GM12878 (cell line): ENCODE data around the gene ATXN7L1. TPM values are rescaled to one million over a fixed set of nuclear protein-coding genes. Genes with fewer than 3 reads are reported as not detected.

Experiments
- ATAC-seq: fragments of 200-7000 bp; cut with Tn5 transposase; 3 replicates; pipeline ENCODE4 v1.9.1; 2020; ENCODE audit warnings: mild to moderate bottlenecking, moderate library complexity
- BruUV-seq: library from RNA; stranded (reverse); fragments of 400-500 nt; replicated peaks from 2 replicates; lab custom pipeline; 2021; lab: Mats Ljungman, UMichigan
- CTCF ChIA-PET: fragments of 300-600 bp; sonication (Branson Sonifier 250); formaldehyde crosslinking; extraction: SDS; loops from one replicate; lab custom pipeline; 2021; ENCODE audit warnings: inconsistent platforms; lab: Yijun Ruan, JAX
- POLR2A ChIA-PET: fragments of 350-600 bp; formaldehyde crosslinking; extraction: SDS; loops from one replicate; lab custom pipeline; 2021; ENCODE audit warnings: inconsistent platforms; lab: Charles Lee
- RAD21 ChIA-PET: fragments of 300-600 bp; sonication (Branson Sonifier 250); formaldehyde crosslinking; loops from one replicate; lab custom pipeline; 2023; ENCODE audit warnings: antibody characterized with exemption; ENCODE audit not compliant: unreplicated experiment; lab: Charles Lee
- SMC1A ChIA-PET: fragments of 300-600 bp; sonication (Branson Sonifier 250); formaldehyde crosslinking; loops from one replicate; lab custom pipeline; 2023; ENCODE audit not compliant: unreplicated experiment, uncharacterized antibody; lab: Charles Lee
- DNase-seq: peaks from one replicate; pipeline ENCODE4 v3.0.0-alpha.2; 2011; ENCODE audit warnings: low read depth, low spot score
- FAIRE-seq: peaks from 3 replicates; lab custom pipeline; 2011; peaks lifted over from hg19 to GRCh38; lab: Jason Lieb, UNC
- H2AFZ ChIP-seq: 2 replicates; pipeline ENCODE4 v1.6.0; 2011; ENCODE audit warnings: low read depth, low read length, control low read depth; ENCODE audit not compliant: control insufficient read depth
- H3K27ac ChIP-seq: 2 replicates; pipeline ENCODE4 v1.5.1; 2011; ENCODE audit warnings: control low read depth; ENCODE audit not compliant: control insufficient read depth, insufficient read depth
- H3K27me3 ChIP-seq, 2 experiments: replicated peaks in 1 of 2; 2 replicates each; pipeline versions ENCODE4 v1.6.0 to v1.6.1; 2011; ENCODE audit warnings: low read length in 1 of 2; ENCODE audit not compliant: control insufficient read depth in 2 of 2, insufficient read depth in 2 of 2
- H3K36me3 ChIP-seq, 2 experiments: 2 replicates each; pipeline ENCODE4 v1.5.1; 2011; ENCODE audit warnings: low read length in 1 of 2; ENCODE audit not compliant: control insufficient read depth in 2 of 2, insufficient read depth in 2 of 2
- H3K4me1 ChIP-seq: 2 replicates; pipeline ENCODE4 v1.6.1; 2011; ENCODE audit warnings: mild to moderate bottlenecking, low read length, moderate library complexity, mixed read lengths; ENCODE audit not compliant: control insufficient read depth, insufficient read depth
- H3K4me2 ChIP-seq: 2 replicates; pipeline ENCODE4 v1.6.0; 2011; ENCODE audit warnings: control low read depth; ENCODE audit not compliant: control insufficient read depth, insufficient read depth
- H3K4me3 ChIP-seq: fragments of 200-600 bp; sonication (generic); 2 replicates; pipeline ENCODE4 v1.5.1; 2016
- H3K79me2 ChIP-seq: 2 replicates; pipeline ENCODE4 v1.6.0; 2011; ENCODE audit warnings: low read length; ENCODE audit not compliant: control insufficient read depth, insufficient read depth
- H3K9ac ChIP-seq: 2 replicates; pipeline ENCODE4 v1.8.0; 2011; ENCODE audit warnings: low read length, control low read depth, mixed read lengths; ENCODE audit not compliant: control insufficient read depth, insufficient read depth
- H3K9me3 ChIP-seq: replicated peaks from 3 replicates; pipeline ENCODE4 v1.5.1; 2011; ENCODE audit warnings: mild to moderate bottlenecking, low read length; ENCODE audit not compliant: control insufficient read depth, insufficient read depth
- H4K20me1 ChIP-seq: 2 replicates; pipeline ENCODE4 v1.6.0; 2011; ENCODE audit not compliant: control insufficient read depth, insufficient read depth
- ASH2L ChIP-seq: fragments of 300-600, 200-600 bp; sonication (generic); IDR thresholded peaks from 2 replicates; pipeline ENCODE4 v1.6.1; 2017; ENCODE audit warnings: low read depth, mild to moderate bottlenecking, borderline replicate concordance
- BHLHE40 ChIP-seq, 2 experiments: fragments of 450-650 bp in 1 of 2; IDR thresholded peaks; 2 replicates each; pipeline ENCODE4 v1.6.1; 2011 to 2017; ENCODE audit warnings: low read depth in 2 of 2, borderline replicate concordance in 1 of 2, improper control_type of control experiment in 1 of 2, low read length in 1 of 2, mild to moderate bottlenecking in 1 of 2
- CBX5 ChIP-seq: sonication (generic); IDR thresholded peaks from 2 replicates; pipeline ENCODE4 v1.6.1; 2016; ENCODE audit warnings: low read depth, moderate library complexity, mild to moderate bottlenecking, inconsistent platforms
- FOXK2 ChIP-seq: fragments of 450-650 bp; IDR thresholded peaks from 2 replicates; pipeline ENCODE4 v1.6.1; 2017; ENCODE audit warnings: mild to moderate bottlenecking, moderate library complexity
- GABPA ChIP-seq: IDR thresholded peaks from 2 replicates; pipeline ENCODE4 v1.6.1; 2014; ENCODE audit warnings: antibody characterized with exemption, low read depth, mild to moderate bottlenecking, inconsistent platforms
- NBN ChIP-seq: fragments of 450-650 bp; IDR thresholded peaks from 2 replicates; pipeline ENCODE4 v1.6.1; 2016
- NFXL1 ChIP-seq: fragments of 450-650 bp; IDR thresholded peaks from 2 replicates; pipeline ENCODE4 v1.6.1; 2017; ENCODE audit warnings: antibody characterized with exemption, mild to moderate bottlenecking, borderline replicate concordance
- NFYB ChIP-seq: IDR thresholded peaks from 2 replicates; pipeline ENCODE4 v1.6.1; 2011; ENCODE audit warnings: low read depth, mild to moderate bottlenecking, low read length, improper control_type of control experiment, moderate library complexity; ENCODE audit not compliant: insufficient read depth
- NR2C2 ChIP-seq: IDR thresholded peaks from 2 replicates; pipeline ENCODE4 v1.6.1; 2011; ENCODE audit warnings: borderline replicate concordance, low read depth; ENCODE audit not compliant: control insufficient read depth, insufficient read length
- SIN3A ChIP-seq: IDR thresholded peaks from 2 replicates; pipeline ENCODE4 v1.6.1; 2012; ENCODE audit warnings: low read depth, low read length, improper control_type of control experiment
- SPI1 ChIP-seq: IDR thresholded peaks from 2 replicates; pipeline ENCODE4 v1.6.1; 2011; ENCODE audit warnings: low read depth, mild to moderate bottlenecking, low read length, moderate library complexity, borderline replicate concordance; ENCODE audit not compliant: insufficient read depth
- SREBF2 ChIP-seq: IDR thresholded peaks from 2 replicates; pipeline ENCODE4 v1.6.1; 2012; ENCODE audit warnings: mild to moderate bottlenecking, low read length
- SUZ12 ChIP-seq: fragments of 200-600 bp; sonication (generic); IDR thresholded peaks from one replicate; pipeline ENCODE4 v1.6.1; 2018; ENCODE audit warnings: antibody characterized with exemption, mild to moderate bottlenecking; ENCODE audit not compliant: unreplicated experiment
- YY1 ChIP-seq: IDR thresholded peaks from 2 replicates; pipeline ENCODE4 v1.6.1; 2011; ENCODE audit warnings: low read depth, mild to moderate bottlenecking, low read length
- WGBS: methylation state at CpG from one replicate; pipeline ENCODE4 v1.1.6; 2016; ENCODE audit warnings: low lambda C conversion rate; ENCODE audit not compliant: insufficient replicate concordance, insufficient coverage; ENCODE audit errors: missing lambda C conversion rate; 5-methylcytosine and 5-hydroxymethylcytosine counted together
- in situ Hi-C: fragments of 300-500 bp; cut with MboI; formaldehyde crosslinking; loops from 9 replicates; pipeline ENCODE4 v1.14.3; 2018; ENCODE audit warnings: mixed read lengths
- intact Hi-C: fragments of 100-400 bp; cut with micrococcal nuclease; formaldehyde crosslinking; loops from one replicate; pipeline ENCODE4 v1.14.2; 2022; ENCODE audit not compliant: unreplicated experiment
- polyA plus RNA-seq, 11 experiments: library from polyadenylated mRNA; depleted of rRNA in 4 of 11; unstranded in 6 of 11; stranded (reverse) in 5 of 11; fragments of >200 nt; fragmentation: Nextera tagmentation in 4 of 11; fragmentation: Illumina TruSeq in 1 of 11; extraction: Ambion mirVana in 4 of 11; extraction: Trizol in 1 of 11; gene quantifications; 1 replicate in 1 of 11; 2 replicates in 10 of 11; pipeline versions ENCODE4 v1.2.1 to v1.2.3, GENCODE V29; 2011 to 2016; ENCODE audit warnings: inconsistent platforms in 2 of 11, missing spikeins in 2 of 11, low read depth in 1 of 11
- total RNA-seq, 4 experiments: library from RNA; depleted of rRNA in 3 of 4; stranded (reverse); fragments of >200 nt in 3 of 4; fragmentation: Illumina TruSeq in 1 of 4; extraction: Trizol in 1 of 4; gene quantifications; 2 replicates each; pipeline versions ENCODE4 v1.2.1 to v1.2.3, GENCODE V29; 2013 to 2021
- TF ChIP-seq, protein P1 (sequence below): fragments of 450-650 bp; formaldehyde crosslinking; IDR thresholded peaks from 2 replicates; pipeline ENCODE4 v1.4.0; 2020; ENCODE audit warnings: mild to moderate bottlenecking, moderate library complexity

The ATXN7L1 gene
- total and polyA plus RNA-seq, 10 of the 15 experiments (the other 5 are each of a cell fraction or from before 2014, with no cell fraction given): 0.40 to 2.9 (median 1.2) TPM

DNA sequence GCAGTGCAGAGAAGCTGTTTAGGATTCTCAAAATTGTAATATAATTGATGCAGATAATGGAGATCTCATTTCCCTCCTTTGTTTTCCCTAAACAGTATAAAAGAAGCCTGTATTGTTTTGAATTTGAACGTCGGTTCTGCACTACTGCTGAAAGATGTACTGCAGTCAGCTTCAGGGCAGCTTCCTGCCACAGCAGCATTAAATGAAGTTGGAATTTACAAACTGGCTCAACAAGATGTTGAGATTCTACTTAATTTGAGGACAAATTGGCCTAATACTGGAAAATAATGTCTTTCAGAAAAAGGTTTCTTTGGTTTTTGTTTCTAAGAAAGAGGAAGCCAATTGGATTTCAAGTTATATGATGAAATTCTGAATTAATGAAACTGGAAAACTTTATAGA is 309.4 kb downstream of the ATXN7L1 start:
- BruUV-seq: no TSS peak
- intact Hi-C loops: no loop called here
- CTCF ChIA-PET: interaction anchor here (0.6 kb wide), 2 partner anchors 22 to 973 kb away, joined by 3 to 4 read pairs; no protein-coding TSS in a partner anchor
- RAD21 ChIA-PET: no interaction called here
- H3K4me1 ChIP-seq: no peaks in the 10 kb centered on the region
- in situ Hi-C loops: no loop called here
- no peak for TF ChIP-seq CBX5
- H3K36me3 ChIP-seq: peaks cover 2 to 24% of the 10 kb centered on the region in 2 experiments; a peak in 2 of 4 replicates
- H3K4me3 ChIP-seq: no peak overlapping the region
- no peaks in the 10 kb centered on the region for H4K20me1 ChIP-seq
- ATAC-seq (no peak), DNase-seq (no peak), FAIRE-seq (no peak)
- POLR2A ChIA-PET: no interaction called here
- no peak overlapping the region for H3K4me2 ChIP-seq
- H3K9me3 ChIP-seq: no peaks in the 10 kb centered on the region
- no peak overlapping the region for H2AFZ ChIP-seq
- H3K27me3 ChIP-seq: no peaks in the 10 kb centered on the region
- no peak overlapping the region for H3K9ac ChIP-seq
- no peak overlapping the region for H3K27ac ChIP-seq
- 95% methylated on average over 2 of the region's 2 CpGs for WGBS
- H3K79me2 ChIP-seq: no peaks in the 10 kb centered on the region
- SMC1A ChIA-PET: interaction anchor here (0.6 to 1.4 kb wide), 2 partner anchors 9 to 71 kb away, joined by 3 to 9 read pairs; no protein-coding TSS in a partner anchor

- Histone ChIP-seq H3K4me3 (no peak overlapping the region), H3K9me3 (no peaks in the 10 kb centered on the region), H3K4me1 (no peaks in the 10 kb centered on the region), H4K20me1 (no peaks in the 10 kb centered on the region), H3K27me3 (no peaks in the 10 kb centered on the region), H2AFZ (no peak overlapping the region), H3K4me2 (no peak overlapping the region), H3K36me3 (peaks cover 2 to 24% of the 10 kb centered on the region in 2 experiments; a peak in 2 of 4 replicates), H3K9ac (no peak overlapping the region), H3K27ac (no peak overlapping the region), H3K79me2 (no peaks in the 10 kb centered on the region)
- no peak for TF ChIP-seq YY1
- TF ChIP-seq NFYB: no peak
- TF ChIP-seq, protein P1, sequence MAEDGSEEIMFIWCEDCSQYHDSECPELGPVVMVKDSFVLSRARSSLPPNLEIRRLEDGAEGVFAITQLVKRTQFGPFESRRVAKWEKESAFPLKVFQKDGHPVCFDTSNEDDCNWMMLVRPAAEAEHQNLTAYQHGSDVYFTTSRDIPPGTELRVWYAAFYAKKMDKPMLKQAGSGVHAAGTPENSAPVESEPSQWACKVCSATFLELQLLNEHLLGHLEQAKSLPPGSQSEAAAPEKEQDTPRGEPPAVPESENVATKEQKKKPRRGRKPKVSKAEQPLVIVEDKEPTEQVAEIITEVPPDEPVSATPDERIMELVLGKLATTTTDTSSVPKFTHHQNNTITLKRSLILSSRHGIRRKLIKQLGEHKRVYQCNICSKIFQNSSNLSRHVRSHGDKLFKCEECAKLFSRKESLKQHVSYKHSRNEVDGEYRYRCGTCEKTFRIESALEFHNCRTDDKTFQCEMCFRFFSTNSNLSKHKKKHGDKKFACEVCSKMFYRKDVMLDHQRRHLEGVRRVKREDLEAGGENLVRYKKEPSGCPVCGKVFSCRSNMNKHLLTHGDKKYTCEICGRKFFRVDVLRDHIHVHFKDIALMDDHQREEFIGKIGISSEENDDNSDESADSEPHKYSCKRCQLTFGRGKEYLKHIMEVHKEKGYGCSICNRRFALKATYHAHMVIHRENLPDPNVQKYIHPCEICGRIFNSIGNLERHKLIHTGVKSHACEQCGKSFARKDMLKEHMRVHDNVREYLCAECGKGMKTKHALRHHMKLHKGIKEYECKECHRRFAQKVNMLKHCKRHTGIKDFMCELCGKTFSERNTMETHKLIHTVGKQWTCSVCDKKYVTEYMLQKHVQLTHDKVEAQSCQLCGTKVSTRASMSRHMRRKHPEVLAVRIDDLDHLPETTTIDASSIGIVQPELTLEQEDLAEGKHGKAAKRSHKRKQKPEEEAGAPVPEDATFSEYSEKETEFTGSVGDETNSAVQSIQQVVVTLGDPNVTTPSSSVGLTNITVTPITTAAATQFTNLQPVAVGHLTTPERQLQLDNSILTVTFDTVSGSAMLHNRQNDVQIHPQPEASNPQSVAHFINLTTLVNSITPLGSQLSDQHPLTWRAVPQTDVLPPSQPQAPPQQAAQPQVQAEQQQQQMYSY (CRISPR knock-in tag): no peak
- no peak for TF ChIP-seq SIN3A
- TF ChIP-seq SPI1: no peak
- no peak for TF ChIP-seq ASH2L
- TF ChIP-seq SUZ12: no peak
- no peak for TF ChIP-seq FOXK2
- TF ChIP-seq NFXL1: no peak
- no peak for TF ChIP-seq NBN
- TF ChIP-seq BHLHE40 (IDR thresholded peaks at IDR 0.05; ENCODE audit: borderline replicate concordance in 1 of 2, low read depth in 2 of 2, low read length in 1 of 2): no peak
- no peak for TF ChIP-seq GABPA
- TF ChIP-seq SREBF2: no peak
- TF ChIP-seq NR2C2: no peak
- intact Hi-C loops (no loop called here), in situ Hi-C loops (no loop called here)
- no peak for ATAC-seq
- ChIA-PET CTCF (interaction anchor here (2.1 kb wide), 1 partner anchor 33 kb away, joined by 5 read pairs; the partner anchor contains the start of gene RINT1), POLR2A (interaction anchor here (0.6 kb wide), 1 partner anchor 613 kb away, joined by 3 read pairs; no protein-coding TSS in a partner anchor), SMC1A (interaction anchor here (0.5 to 0.8 kb wide), 2 partner anchors 10 to 25 kb away, joined by 3 read pairs; no protein-coding TSS in a partner anchor), RAD21 (no interaction called here)
- BruUV-seq: no TSS peak
- DNase-seq: no peak
- FAIRE-seq: no peak
- WGBS: 99% methylated on average over 4 of the region's 4 CpGs
Measured at GRCh38 chr7:105565190-105565589, 311.2 kb downstream of the ATXN7L1 start.
